Activated CD4-positive, alpha-beta memory T cell treated with anti-CD3 and anti-CD28 coated beads, Interleukin-2, amount 10 ng/mL, durations not matched to agents 7 days and 5 days (primary cell): ENCODE measurements around the gene IL10RB. TPM values are rescaled to one million over a fixed set of nuclear protein-coding genes. Genes with fewer than 3 reads are reported as not detected.
"Not testable (repeated sequence)": the region's sequence is repeated elsewhere in the genome, so short reads cannot be mapped to it uniquely, and the experiment has no call there.

ENCODE experiments used
- CTCF ChIA-PET: fragments of 350-600 bp; sonication (Branson Sonifier 250); formaldehyde crosslinking; loops from one replicate; lab custom pipeline; 2021; ENCODE audit warnings: antibody characterized with exemption, inconsistent platforms; lab: Charles Lee
- POLR2A ChIA-PET: fragments of 350-600 bp; sonication (Branson Sonifier 250); formaldehyde crosslinking; loops from one replicate; lab custom pipeline; 2021; ENCODE audit warnings: antibody characterized with exemption; lab: Charles Lee
- DNase-seq: peaks from one replicate; pipeline ENCODE4 v3.0.0-alpha.2; 2020
- H3K27ac Mint-ChIP-seq: one replicate; pipeline ENCODE4 v1.8.0; 2021; ENCODE audit warnings: mild to moderate bottlenecking, mixed read lengths
- H3K27me3 Mint-ChIP-seq: one replicate; pipeline ENCODE4 v1.8.0; 2021; ENCODE audit warnings: mixed read lengths
- H3K36me3 Mint-ChIP-seq: one replicate; pipeline ENCODE4 v1.8.0; 2021; ENCODE audit warnings: low read depth, mixed read lengths
- H3K4me1 Mint-ChIP-seq: one replicate; pipeline ENCODE4 v1.8.0; 2021; ENCODE audit warnings: mixed read lengths
- H3K4me3 Mint-ChIP-seq: one replicate; pipeline ENCODE4 v1.8.0; 2021; ENCODE audit warnings: mild to moderate bottlenecking, mixed read lengths
- H3K9me3 Mint-ChIP-seq: one replicate; pipeline ENCODE4 v1.8.0; 2021; ENCODE audit warnings: mixed read lengths
- total RNA-seq, 2 experiments: library from RNA; stranded (reverse); gene quantifications; one replicate each; pipeline ENCODE4 v1.2.3, GENCODE V29; 2021

The IL10RB gene
- total RNA-seq, 2 experiments from 2014 or later = 33.9 to 36.1 TPM

GRCh38 chr21:33232291-33233034 lies 33.7 kb upstream of the IL10RB start:
- Mint-ChIP-seq H3K27me3 (no peaks in the 10 kb centered on the region), H3K27ac (peak overlapping the region; percentile 92), H3K4me3 (peak overlapping the region; percentile 82), H3K4me1 (peaks cover 56% of the 10 kb centered on the region), H3K36me3 (peaks cover 50% of the 10 kb centered on the region), H3K9me3 (no peaks in the 10 kb centered on the region)
- no peak for DNase-seq
- CTCF ChIA-PET = interaction anchor here (1.2 to 1.3 kb wide), 2 partner anchors 31 to 35 kb away, joined by 3 read pairs; no protein-coding TSS in a partner anchor
- POLR2A ChIA-PET = interaction anchor here (0.8 to 4.0 kb wide), 11 partner anchors 9 to 461 kb away, joined by 3 to 24 read pairs (median 6); partner anchors contain the start of genes IFNAR1, IL10RB, PAXBP1 and TMEM50B

GRCh38 chr21:33234635-33235520 lies 31.3 kb upstream of the IL10RB start:
- no peak for DNase-seq
- peaks cover 67% of the 10 kb centered on the region for H3K4me1 Mint-ChIP-seq
- ChIA-PET CTCF (interaction anchor here (1.4 kb wide), 1 partner anchor 210 kb away, joined by 5 read pairs; no protein-coding TSS in a partner anchor), POLR2A (interaction anchor here (0.9 kb wide), 1 partner anchor 27 kb away, joined by 4 read pairs; no protein-coding TSS in a partner anchor)
- H3K36me3 Mint-ChIP-seq = peaks cover 60% of the 10 kb centered on the region
- H3K27me3 Mint-ChIP-seq = no peaks in the 10 kb centered on the region
- H3K4me3 Mint-ChIP-seq = no peak overlapping the region
- H3K9me3 Mint-ChIP-seq = no peaks in the 10 kb centered on the region
- no peak overlapping the region for H3K27ac Mint-ChIP-seq

DNA sequence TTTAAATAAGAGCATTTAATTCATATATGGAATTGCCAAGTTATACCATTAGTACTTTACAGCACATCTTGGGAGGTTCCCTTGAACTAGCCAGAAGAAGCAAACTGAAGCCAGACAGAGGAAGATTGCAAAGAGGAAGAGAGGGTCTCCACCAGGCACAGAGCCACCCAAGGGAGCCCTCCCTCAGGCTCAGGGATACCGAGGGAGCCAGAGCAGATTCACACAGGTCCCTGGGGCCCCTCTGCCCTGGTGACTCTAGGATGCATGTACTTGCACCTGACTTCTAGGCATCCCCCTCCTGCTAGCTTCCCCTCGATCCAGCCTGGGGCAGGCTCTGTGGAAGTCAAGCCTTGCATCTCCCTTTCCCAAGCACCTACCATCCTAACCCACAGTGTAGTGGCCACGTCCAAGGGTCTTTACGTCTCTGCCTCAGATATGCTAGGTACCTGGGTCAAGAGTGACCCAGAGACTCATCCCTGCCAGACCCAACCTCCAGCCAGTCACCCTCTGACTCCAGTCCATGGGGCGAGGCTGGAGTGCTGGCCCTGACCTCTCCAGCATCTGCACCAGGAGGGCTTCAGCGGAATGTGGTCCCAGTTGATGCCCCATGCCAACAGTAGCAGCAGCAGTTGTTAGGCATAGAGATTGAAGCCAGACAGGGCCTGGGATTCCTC lies 30.0 kb upstream of the IL10RB start:
- ChIA-PET CTCF (interaction anchor here (0.7 kb wide), 1 partner anchor 129 kb away, joined by 3 read pairs; no protein-coding TSS in a partner anchor), POLR2A (interaction anchor here (4.1 kb wide), 1 partner anchor 31 kb away, joined by 25 read pairs; the partner anchor contains the start of gene IL10RB)
- Mint-ChIP-seq H3K4me1 (peaks cover 75% of the 10 kb centered on the region), H3K27me3 (no peaks in the 10 kb centered on the region), H3K9me3 (no peaks in the 10 kb centered on the region), H3K27ac (no peak overlapping the region), H3K4me3 (no peak overlapping the region), H3K36me3 (peaks cover 64% of the 10 kb centered on the region)
- no peak for DNase-seq

DNA sequence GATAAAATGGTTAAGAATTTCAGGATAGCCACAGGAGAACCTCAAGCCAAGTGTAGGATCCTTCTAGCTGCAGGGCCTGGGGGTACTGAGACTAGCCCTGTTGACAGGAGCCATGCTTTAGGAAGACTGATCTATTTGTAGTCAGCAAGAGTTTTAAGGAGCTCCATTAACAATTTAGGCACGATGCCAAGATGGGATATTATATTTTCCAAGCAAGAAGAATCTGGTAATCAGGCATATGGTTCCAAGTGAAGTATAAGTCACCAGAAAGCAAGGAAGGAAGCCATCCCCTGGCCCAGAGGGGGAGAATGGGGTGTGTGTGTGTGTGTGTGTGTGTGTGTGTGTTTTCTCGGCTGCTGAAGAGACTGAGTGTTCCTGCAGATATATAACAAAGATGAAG lies 29.4 kb upstream of the IL10RB start:
- peak overlapping the region; percentile 92 for H3K27ac Mint-ChIP-seq
- CTCF ChIA-PET = interaction anchor here (0.7 to 2.9 kb wide), 3 partner anchors 25 to 128 kb away, joined by 3 to 11 read pairs (median 3); no protein-coding TSS in a partner anchor
- DNase-seq = no peak
- H3K27me3 Mint-ChIP-seq = no peaks in the 10 kb centered on the region
- POLR2A ChIA-PET = interaction anchor here (4.1 kb wide), 1 partner anchor 30 kb away, joined by 25 read pairs; the partner anchor contains the start of gene IL10RB
- H3K9me3 Mint-ChIP-seq = no peaks in the 10 kb centered on the region
- H3K36me3 Mint-ChIP-seq = peaks cover 60% of the 10 kb centered on the region
- H3K4me3 Mint-ChIP-seq = no peak overlapping the region
- peaks cover 77% of the 10 kb centered on the region for H3K4me1 Mint-ChIP-seq

- Mint-ChIP-seq H3K36me3 (peaks cover 61% of the 10 kb centered on the region), H3K4me3 (peak overlapping the region; percentile 1), H3K27me3 (no peaks in the 10 kb centered on the region), H3K9me3 (no peaks in the 10 kb centered on the region), H3K4me1 (peaks cover 77% of the 10 kb centered on the region), H3K27ac (peak overlapping the region; percentile 92)
- CTCF ChIA-PET = interaction anchor here (1.0 to 2.9 kb wide), 3 partner anchors 24 to 87 kb away, joined by 3 to 11 read pairs (median 4); partner anchors contain the start of gene IFNAR1
- DNase-seq = no peak
- POLR2A ChIA-PET = interaction anchor here (1.0 to 4.1 kb wide), 10 partner anchors 10 to 242 kb away, joined by 4 to 25 read pairs (median 5); partner anchors contain the start of genes IFNAR1, IL10RB and TMEM50B
Measured at GRCh38 chr21:33237486-33237885, 28.7 kb upstream of the IL10RB start.

DNA sequence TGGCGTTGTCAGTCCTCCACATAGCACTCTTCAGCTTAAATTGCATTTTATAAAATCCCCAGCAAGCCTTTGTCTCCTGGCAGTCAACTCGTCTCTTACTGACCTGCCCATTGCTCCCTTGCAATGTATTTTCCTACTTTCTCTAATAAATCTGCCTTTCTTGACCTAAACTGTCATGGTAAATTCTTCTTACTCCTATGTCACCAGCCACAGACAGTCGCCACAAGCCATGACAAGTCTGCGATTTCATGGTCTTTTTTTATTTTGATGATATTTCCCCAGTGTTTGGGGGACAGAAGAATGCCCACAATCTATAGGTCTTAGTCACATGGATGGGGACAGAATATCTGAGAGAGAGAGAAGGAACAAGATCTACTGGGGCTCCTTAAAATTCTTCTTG lies 28.0 kb upstream of the IL10RB start:
- H3K9me3 Mint-ChIP-seq = no peaks in the 10 kb centered on the region
- H3K27me3 Mint-ChIP-seq = no peaks in the 10 kb centered on the region
- peak overlapping the region; percentile 41 for H3K4me3 Mint-ChIP-seq
- H3K4me1 Mint-ChIP-seq = peaks cover 71% of the 10 kb centered on the region
- H3K36me3 Mint-ChIP-seq = peaks cover 56% of the 10 kb centered on the region
- H3K27ac Mint-ChIP-seq = peak overlapping the region; percentile 92
- ChIA-PET CTCF (interaction anchor here (1.0 to 2.9 kb wide), 8 partner anchors 8 to 124 kb away, joined by 3 to 11 read pairs (median 4); partner anchors contain the start of gene IFNAR1), POLR2A (interaction anchor here (0.7 to 4.1 kb wide), 14 partner anchors 8 to 305 kb away, joined by 3 to 25 read pairs (median 5); partner anchors contain the start of genes IFNAR1, IFNAR2, IL10RB and SON)
- DNase-seq = no peak

DNA sequence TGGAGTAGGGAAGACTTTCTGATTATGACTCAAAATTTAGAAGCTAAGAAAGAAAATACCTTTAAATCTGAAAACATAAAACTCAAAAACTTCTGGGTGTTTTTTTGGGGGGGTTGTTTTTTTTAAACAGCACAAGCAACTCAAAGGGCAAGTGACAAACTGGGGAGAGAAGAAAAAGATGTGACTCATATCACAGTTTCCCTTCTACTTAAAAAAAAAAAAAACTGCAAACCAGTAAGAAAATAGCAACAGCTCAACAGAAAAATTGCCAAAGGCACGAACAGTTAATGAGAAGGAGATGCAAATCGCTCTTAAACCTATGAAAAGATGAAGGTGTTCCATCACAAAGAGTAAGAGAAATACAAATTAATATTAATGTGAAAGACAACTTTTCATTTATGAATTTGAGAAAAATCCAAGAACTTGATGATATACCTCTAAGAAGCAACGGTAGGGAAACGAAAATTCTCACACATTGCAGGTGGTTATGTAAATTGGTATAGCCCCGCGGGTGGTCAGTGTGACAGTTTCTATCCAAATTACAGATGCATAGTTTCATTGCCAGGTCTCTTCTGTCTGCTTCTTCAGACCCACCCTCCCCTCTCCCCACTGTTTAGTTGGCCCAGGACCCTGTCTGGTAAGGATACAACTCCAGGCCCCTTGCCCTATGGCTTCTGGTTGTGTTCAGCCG lies 27.5 kb upstream of the IL10RB start:
- ChIA-PET POLR2A (interaction anchor here (0.7 to 4.1 kb wide), 15 partner anchors 9 to 304 kb away, joined by 3 to 25 read pairs (median 5); partner anchors contain the start of genes IFNAR1, IFNAR2, IL10RB and SON), CTCF (interaction anchor here (1.0 to 2.9 kb wide), 8 partner anchors 8 to 206 kb away, joined by 3 to 11 read pairs (median 4); partner anchors contain the start of gene IFNAR1)
- Mint-ChIP-seq H3K4me1 (peaks cover 71% of the 10 kb centered on the region), H3K9me3 (no peaks in the 10 kb centered on the region), H3K36me3 (peaks cover 56% of the 10 kb centered on the region), H3K4me3 (peak overlapping the region; percentile 41), H3K27me3 (no peaks in the 10 kb centered on the region), H3K27ac (peak overlapping the region; percentile 92)
- DNase-seq = peak; percentile 26

DNA sequence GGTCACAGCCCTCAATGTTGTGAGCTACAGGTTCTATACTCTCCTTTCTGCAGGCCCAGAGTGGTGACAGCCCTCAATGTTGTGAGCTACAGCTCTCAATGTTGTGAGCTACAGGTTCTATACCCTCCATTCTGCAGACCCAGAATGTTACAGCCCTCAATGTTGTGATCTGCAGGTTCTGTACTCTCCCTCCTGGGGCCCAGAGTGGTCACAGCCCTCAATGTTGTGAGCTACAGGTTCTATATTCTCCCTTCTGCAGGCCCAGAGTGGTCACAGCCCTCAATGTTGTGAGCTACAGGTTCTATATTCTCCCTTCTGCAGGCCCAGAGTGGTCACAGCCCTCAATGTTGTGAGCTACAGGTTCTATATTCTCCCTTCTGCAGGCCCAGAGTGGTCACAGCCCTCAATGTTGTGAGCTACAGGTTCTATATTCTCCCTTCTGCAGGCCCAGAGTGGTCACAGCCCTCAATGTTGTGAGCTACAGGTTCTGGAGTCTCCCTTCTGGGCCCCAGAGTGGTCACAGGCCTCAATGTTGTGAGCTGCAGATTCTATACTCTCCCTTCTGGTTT lies 26.5 kb upstream of the IL10RB start:
- H3K27me3 Mint-ChIP-seq, H3K9me3 Mint-ChIP-seq, DNase-seq: not testable (repeated sequence)
- Mint-ChIP-seq H3K4me1 (peaks cover 73% of the 10 kb centered on the region), H3K36me3 (peaks cover 57% of the 10 kb centered on the region), H3K27ac (peak overlapping the region; percentile 92), H3K4me3 (peak overlapping the region; percentile 41)
- CTCF ChIA-PET = interaction anchor here (1.0 to 2.9 kb wide), 4 partner anchors 42 to 205 kb away, joined by 3 to 11 read pairs (median 5); no protein-coding TSS in a partner anchor
- POLR2A ChIA-PET = interaction anchor here (0.7 to 4.1 kb wide), 6 partner anchors 10 to 240 kb away, joined by 3 to 25 read pairs (median 12); partner anchors contain the start of genes IFNAR1, IFNAR2, IL10RB and TMEM50B

DNA sequence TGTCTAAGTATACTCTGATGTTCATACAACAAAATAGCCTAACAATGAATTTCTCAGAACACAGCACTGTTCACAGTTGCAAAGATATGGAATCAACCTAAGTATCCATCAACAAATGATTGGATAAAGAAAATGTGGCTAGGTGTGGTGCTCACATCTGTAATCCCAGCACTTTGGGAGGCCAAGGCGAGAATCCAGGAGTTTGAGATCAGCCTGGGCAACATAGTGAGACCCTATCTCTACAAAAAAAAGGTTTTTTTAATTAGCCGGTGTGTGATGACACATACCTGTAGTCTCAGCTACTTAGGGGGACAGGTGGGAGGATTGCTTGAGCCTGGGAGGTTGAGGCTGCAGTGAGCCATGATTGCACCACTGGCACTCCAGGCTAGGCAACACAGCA lies 25.8 kb upstream of the IL10RB start:
- peaks cover 78% of the 10 kb centered on the region for H3K4me1 Mint-ChIP-seq
- H3K27ac Mint-ChIP-seq = no peak overlapping the region
- ChIA-PET CTCF (interaction anchor here (0.6 to 0.7 kb wide), 2 partner anchors 24 to 43 kb away, joined by 3 read pairs; no protein-coding TSS in a partner anchor), POLR2A (interaction anchor here (2.0 kb wide), 1 partner anchor 8 kb away, joined by 14 read pairs; no protein-coding TSS in a partner anchor)
- no peak overlapping the region for H3K4me3 Mint-ChIP-seq
- H3K27me3 Mint-ChIP-seq = no peaks in the 10 kb centered on the region
- DNase-seq = no peak
- H3K9me3 Mint-ChIP-seq = no peaks in the 10 kb centered on the region
- peaks cover 57% of the 10 kb centered on the region for H3K36me3 Mint-ChIP-seq

DNA sequence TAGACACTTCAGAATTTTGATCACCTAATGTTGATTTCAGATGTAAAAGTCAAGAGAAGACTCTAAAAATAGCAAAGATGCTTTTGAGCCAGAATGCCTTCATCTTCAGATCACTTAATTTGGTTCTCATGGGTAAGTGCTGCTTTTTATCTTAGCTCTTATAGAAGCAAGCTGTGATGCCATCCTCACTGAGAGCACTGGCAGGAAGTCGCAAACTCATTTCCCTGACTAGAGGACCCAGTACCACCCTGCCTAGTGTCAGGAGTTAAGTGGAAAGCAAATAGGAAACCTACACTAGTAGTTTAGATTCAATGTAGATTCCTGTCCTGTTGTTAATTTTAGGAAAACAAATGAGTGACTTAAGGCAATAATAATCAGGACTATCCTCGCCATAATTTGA lies 24.3 kb upstream of the IL10RB start:
- Mint-ChIP-seq H3K27ac (peak overlapping the region; percentile 42), H3K4me3 (no peak overlapping the region), H3K4me1 (peaks cover 81% of the 10 kb centered on the region), H3K27me3 (no peaks in the 10 kb centered on the region), H3K36me3 (peaks cover 61% of the 10 kb centered on the region), H3K9me3 (no peaks in the 10 kb centered on the region)
- no peak for DNase-seq
- CTCF ChIA-PET = no interaction called here
- POLR2A ChIA-PET = interaction anchor here (1.4 to 2.0 kb wide), 2 partner anchors 10 to 24 kb away, joined by 4 to 14 read pairs; partner anchors contain the start of gene IL10RB
